Muscle layer of duodenum (tissue), 2 donors: ENCODE data around the gene TFF1.

Source experiments
- H3K27ac ChIP-seq: one replicate; pipeline ENCODE4 v1.7.0; 2013; ENCODE audit warnings: mild to moderate bottlenecking, low read length
- H3K27me3 ChIP-seq: one replicate; pipeline ENCODE4 v1.7.0; 2013; ENCODE audit warnings: low read depth, mild to moderate bottlenecking, control low read depth, low read length
- H3K36me3 ChIP-seq, 2 donors: one replicate each; pipeline ENCODE4 v1.7.0; 2013; ENCODE audit warnings: low read length in 2 of 2, control low read depth in 1 of 2, mild to moderate bottlenecking in 1 of 2; ENCODE audit not compliant: insufficient read depth in 2 of 2, control insufficient read depth in 1 of 2
- H3K4me1 ChIP-seq, 2 donors: one replicate each; pipeline ENCODE4 v1.7.0; 2013; ENCODE audit warnings: low read length in 2 of 2, mild to moderate bottlenecking in 2 of 2, control low read depth in 1 of 2, moderate library complexity in 1 of 2; ENCODE audit not compliant: insufficient read depth in 2 of 2, control insufficient read depth in 1 of 2
- H3K4me3 ChIP-seq, 2 donors: one replicate each; pipeline ENCODE4 v1.7.0; 2013; ENCODE audit warnings: low read length in 2 of 2, low read depth in 1 of 2, mild to moderate bottlenecking in 1 of 2
- H3K9me3 ChIP-seq, 2 donors: one replicate each; pipeline ENCODE4 v1.7.0; 2013; ENCODE audit warnings: low read length in 2 of 2, control low read depth in 1 of 2, mild to moderate bottlenecking in 1 of 2; ENCODE audit not compliant: control insufficient read depth in 1 of 2
- donor health status: healthy.

The TFF1 gene

DNA sequence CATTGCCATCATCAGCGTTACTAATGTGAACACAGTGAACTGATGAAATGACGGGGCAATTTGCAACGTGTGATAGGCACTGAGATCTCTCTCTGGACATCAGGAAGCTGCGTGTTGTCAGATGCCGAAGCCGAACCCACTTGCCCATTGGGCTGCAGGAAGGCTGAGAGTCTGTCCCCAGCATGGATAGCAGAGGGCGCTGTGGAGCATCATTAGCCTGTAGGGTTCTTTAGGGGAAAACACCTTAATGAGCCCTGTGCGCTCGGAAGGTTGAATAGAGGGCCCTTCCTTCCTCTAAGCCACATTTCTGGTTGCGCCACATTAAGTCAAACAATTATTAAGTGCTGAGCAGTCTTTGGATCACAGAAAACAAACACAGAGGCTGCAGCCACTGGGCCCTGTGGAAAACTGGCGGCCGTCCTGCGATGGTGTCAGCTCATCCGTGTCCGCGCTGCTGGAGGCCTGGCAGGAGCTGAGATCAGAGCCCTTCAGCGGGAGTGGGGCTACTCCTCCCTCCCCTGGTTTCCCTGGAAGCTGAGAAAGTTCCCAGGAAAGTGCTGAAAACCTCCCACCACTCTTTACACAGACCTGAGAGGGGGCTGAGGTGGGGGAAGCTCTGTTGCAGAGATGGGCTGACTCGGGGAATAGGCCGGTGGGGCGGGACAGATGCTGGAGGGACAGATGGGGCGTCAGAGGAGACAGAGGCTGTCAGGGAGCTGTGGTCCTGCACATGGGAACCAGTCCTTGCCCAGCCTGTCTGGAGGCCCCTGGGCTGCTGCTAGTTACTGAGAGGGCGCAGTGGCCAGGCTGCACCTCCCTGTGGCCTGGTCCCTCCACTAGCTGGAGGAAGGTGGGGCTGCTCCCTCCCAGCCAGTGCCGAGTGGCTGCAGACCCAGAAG, 28.3 kb downstream of the TFF1 start:
- no peak overlapping the region for H3K27ac ChIP-seq

DNA sequence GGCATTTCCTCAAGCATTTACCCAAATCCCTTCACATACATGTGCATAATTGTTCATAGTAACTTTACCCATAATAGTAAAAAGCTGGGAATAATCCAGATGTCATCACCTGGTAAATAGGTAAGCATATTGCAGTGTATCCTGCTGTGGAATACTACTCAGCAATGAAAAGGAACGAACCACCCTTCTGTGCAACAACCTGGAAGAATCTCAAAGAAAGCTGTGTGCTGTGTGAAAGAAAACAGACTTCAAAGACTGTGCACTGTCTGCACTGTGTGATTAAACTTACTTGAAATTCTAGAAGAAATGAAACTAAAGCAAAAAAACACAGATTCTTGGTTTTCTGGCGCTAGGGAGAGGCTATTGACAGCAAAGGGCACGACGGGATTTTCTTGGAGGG, 29.1 kb downstream of the TFF1 start:
- H3K4me1 ChIP-seq = peaks cover 0 to 7% of the 10 kb centered on the region in 2 donors
- no peaks in the 10 kb centered on the region for H3K27me3 ChIP-seq
- H3K36me3 ChIP-seq = no peaks in the 10 kb centered on the region
- no peaks in the 10 kb centered on the region for H3K9me3 ChIP-seq
- H3K27ac ChIP-seq = no peak overlapping the region
- no peak overlapping the region for H3K4me3 ChIP-seq

More for the DNA sequence above, 28.3 kb downstream of the TFF1 start:
- peaks cover 0 to 7% of the 10 kb centered on the region in 2 donors for H3K4me1 ChIP-seq
- H3K9me3 ChIP-seq = no peaks in the 10 kb centered on the region
- no peaks in the 10 kb centered on the region for H3K27me3 ChIP-seq
- no peak overlapping the region for H3K4me3 ChIP-seq
- H3K36me3 ChIP-seq = no peaks in the 10 kb centered on the region

DNA sequence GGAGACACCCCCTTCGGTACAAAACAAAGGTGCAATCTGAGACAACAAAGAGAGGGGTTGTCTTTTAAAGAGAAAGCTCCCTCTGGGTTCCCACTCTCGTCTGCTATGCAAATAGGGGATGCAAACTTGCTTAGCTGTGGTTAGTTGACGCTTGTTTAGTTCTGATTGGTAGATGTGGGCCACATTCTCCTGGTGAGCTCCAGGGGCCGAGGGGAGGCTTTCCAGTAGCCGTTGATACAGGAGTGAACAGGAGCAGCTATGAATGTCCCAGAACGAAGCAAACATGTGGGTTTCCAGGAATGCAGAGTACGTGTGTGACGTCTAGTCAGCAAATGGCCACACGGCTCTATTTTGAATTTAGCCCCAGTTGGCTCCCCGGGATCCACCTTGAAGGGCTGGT, 30.3 kb downstream of the TFF1 start:
- Histone ChIP-seq H3K27me3 (no peaks in the 10 kb centered on the region), H3K4me1 (peaks cover 0 to 7% of the 10 kb centered on the region in 2 donors), H3K9me3 (peaks cover 0 to 7% of the 10 kb centered on the region in 2 donors), H3K4me3 (no peak overlapping the region), H3K27ac (no peak overlapping the region), H3K36me3 (no peaks in the 10 kb centered on the region)

DNA sequence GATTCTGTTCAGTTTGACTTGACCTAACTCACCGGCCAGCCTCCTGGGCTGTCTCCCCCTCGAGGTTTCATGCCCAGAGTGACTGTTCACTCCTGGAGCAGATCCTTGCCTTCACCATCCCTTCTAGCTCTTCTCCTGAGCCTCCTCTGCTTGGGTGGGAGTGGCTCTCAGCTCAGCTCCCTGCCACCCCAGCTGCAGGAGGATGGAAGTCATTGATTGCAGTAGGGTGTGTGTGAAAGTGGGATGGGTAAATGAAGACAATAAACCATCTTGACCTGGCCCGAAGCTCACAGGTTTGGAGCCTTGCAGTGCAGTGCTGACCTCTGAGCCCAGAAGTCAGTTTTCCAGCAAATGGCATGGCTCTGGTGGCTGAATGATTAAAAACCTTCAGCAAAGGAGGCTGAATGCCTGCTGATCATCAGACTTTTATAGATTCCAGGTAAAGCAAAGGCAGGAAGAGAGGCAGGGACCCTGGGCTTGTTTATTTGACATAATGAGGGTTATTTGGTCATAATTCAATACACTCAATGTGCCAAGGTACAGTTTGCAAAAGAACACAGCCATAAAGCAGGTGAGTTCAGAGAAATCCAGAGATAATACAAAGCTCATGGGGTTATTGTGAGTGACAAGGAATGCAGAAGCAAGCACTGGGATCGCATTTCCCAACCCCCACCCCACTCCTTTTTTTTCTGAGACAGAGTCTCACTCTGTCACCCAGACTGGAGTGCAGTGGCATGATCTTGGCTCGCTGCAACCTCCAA, 33.6 kb downstream of the TFF1 start:
- Histone ChIP-seq H3K4me3 (no peak overlapping the region), H3K4me1 (peaks cover 0 to 5% of the 10 kb centered on the region in 2 donors), H3K27ac (no peak overlapping the region), H3K36me3 (no peaks in the 10 kb centered on the region), H3K9me3 (peaks cover 0 to 9% of the 10 kb centered on the region in 2 donors), H3K27me3 (no peaks in the 10 kb centered on the region)

DNA sequence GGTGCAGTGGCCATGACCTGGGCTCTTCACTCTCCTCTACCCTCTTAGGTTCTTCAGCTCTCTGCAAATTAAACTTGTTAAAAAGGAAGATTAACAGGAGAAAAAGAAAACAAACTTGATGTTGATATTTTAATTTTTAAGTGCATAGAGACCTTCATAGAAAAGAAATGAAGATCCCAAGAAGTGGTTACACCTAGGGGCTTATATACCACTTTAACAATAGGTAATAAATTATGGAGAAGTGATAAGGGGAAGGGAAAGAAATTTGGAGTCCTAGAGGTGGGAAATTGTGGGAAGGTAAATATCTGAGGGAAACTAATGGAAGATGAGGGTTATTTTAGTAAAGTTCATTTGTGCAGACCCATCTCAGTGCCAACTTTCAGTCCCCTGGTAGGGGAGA, 34.7 kb downstream of the TFF1 start:
- Histone ChIP-seq H3K4me3 (no peak overlapping the region), H3K36me3 (no peaks in the 10 kb centered on the region), H3K27ac (no peak overlapping the region), H3K4me1 (peaks cover 0 to 4% of the 10 kb centered on the region in 2 donors), H3K9me3 (peaks cover 0 to 9% of the 10 kb centered on the region in 2 donors), H3K27me3 (no peaks in the 10 kb centered on the region)

DNA sequence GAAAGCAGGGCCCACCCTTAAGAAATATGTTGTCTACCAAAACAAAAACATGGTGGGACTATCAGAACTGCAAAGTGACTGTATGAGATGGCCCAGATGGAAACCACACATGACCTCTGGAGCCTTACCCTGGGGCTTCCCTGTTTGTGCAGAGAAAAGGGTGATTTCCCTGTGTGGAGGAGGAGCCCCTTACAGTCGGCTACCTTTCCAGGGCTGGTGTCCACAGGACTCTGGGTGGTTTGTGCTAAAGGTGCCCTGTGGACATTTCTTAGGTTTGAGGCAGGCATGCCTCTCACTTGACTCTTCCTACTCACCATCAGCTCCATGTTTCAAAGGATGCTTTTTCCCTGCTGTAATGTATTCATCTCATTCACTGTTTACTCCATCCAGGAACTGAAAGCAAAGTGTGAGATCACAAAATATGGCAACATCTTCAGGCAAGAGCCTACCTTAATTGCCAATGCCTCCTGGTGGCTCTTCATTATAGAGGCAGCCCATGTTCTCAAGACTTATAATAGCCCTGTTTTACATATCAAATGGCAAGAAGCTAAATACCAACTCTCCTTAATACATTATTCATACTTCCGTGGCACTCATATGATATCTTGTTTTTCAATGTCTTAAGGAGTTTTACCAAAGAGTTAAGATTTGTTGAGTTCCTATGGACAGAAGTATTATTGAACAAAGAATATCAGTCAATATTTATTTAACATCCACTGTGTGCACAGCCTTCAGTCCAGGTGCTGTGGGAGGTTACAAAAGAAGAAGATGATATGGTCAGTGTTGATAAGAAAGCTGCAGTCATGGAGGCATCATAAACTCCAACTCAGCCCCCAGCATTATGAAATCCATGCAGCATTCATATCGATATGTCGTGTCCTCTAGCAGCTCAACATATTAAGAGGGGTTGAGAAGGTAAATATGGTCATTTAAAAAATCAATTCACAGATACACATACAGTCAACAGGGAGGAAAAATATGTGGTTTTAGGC, 35.7 kb downstream of the TFF1 start:
- Histone ChIP-seq H3K4me3 (no peak overlapping the region), H3K27me3 (no peaks in the 10 kb centered on the region), H3K27ac (no peak overlapping the region), H3K9me3 (peaks cover 0 to 9% of the 10 kb centered on the region in 2 donors), H3K36me3 (no peaks in the 10 kb centered on the region), H3K4me1 (no peaks in the 10 kb centered on the region)

DNA sequence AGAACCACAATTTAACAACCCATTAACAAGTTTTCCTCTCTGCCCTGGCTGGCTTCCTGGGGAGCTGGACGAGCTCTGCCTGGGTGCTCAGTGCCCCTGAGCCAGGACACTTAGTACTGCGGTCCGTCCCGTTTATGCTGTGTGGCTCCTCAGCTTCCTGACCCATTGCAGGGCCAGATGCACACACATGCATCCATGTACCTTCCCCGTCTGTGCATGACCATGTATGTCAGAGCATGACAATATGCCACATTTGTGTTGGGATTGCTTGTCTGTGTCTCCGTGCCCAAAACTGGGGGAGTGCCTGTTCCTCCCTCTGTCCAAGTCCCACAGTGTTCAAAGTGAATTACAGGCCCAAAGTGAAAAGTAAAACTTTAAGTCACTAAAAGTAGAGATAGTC, 41.4 kb downstream of the TFF1 start:
- Histone ChIP-seq H3K4me1 (no peaks in the 10 kb centered on the region), H3K4me3 (no peak overlapping the region), H3K27ac (no peak overlapping the region), H3K9me3 (peaks cover 0 to 2% of the 10 kb centered on the region in 2 donors), H3K27me3 (no peaks in the 10 kb centered on the region), H3K36me3 (no peaks in the 10 kb centered on the region)

DNA sequence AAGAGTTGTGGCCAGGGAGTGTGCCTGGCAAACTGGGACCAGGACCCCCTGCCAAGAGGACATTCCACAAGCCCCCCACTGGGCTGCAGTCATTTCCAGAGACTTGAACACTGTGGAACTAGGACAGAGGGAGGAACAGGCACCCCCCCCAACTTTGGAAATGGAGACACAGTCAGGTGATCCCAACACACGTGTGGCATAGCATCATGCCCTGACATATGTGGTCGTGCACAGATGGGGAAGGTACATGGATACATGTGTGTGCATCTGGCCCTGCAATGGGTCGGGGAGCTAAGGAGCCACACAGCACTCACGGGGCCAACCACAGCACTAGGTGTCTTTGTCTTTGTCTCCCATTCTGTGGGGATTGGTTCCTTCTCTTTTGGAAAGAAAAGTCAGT, 44.5 kb downstream of the TFF1 start:
- H3K36me3 ChIP-seq = no peaks in the 10 kb centered on the region
- H3K9me3 ChIP-seq = no peaks in the 10 kb centered on the region
- no peak overlapping the region for H3K27ac ChIP-seq
- H3K27me3 ChIP-seq = no peaks in the 10 kb centered on the region
- no peak overlapping the region for H3K4me3 ChIP-seq
- no peaks in the 10 kb centered on the region for H3K4me1 ChIP-seq

DNA sequence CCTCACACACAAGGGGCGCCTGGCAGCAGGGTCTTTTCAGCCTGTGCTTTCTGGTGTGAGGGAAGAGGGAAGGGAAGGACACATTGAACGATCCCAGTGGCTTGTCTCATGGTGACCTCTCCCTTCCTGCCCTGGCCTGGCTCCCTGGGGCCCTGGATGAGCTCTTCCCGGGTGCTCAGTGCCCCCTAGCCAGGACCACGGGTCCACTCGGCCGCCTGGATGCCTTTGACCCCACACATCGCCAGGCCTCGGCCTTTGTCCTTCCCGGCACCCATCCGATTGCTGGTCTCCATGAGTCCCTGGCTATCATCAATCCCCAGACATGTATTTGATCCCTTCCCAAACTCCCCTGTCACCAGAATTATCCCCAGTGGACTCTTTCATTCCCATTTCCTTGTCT, 45.1 kb downstream of the TFF1 start:
- H3K27me3 ChIP-seq = no peaks in the 10 kb centered on the region
- H3K36me3 ChIP-seq = no peaks in the 10 kb centered on the region
- H3K9me3 ChIP-seq = no peaks in the 10 kb centered on the region
- no peak overlapping the region for H3K27ac ChIP-seq
- H3K4me1 ChIP-seq = no peaks in the 10 kb centered on the region
- no peak overlapping the region for H3K4me3 ChIP-seq

DNA sequence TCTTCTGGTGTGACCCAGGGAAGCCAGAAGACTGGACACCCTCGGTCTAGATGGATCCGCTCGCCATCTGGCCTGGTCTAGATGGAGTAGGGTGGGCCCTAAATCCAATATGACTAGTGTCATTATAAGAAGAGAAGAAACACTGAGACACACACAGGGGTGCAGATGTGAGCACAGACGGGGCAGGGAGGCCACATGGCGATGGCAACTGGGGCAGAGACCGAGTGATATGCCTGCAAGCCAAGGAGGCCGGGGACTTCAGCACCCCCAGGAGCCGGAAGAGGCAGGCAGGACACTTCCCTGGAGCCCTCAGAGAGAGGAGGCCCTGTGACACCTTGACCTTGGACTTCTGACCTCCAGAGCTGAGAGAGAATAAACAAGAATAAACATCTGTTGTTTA, 45.5 kb downstream of the TFF1 start:
- Histone ChIP-seq H3K9me3 (no peaks in the 10 kb centered on the region), H3K4me3 (no peak overlapping the region), H3K27ac (no peak overlapping the region), H3K36me3 (no peaks in the 10 kb centered on the region), H3K4me1 (no peaks in the 10 kb centered on the region), H3K27me3 (no peaks in the 10 kb centered on the region)
